SK-N-SH (cell line): ENCODE measurements around the gene AHDC1. TPM values are rescaled to one million over a fixed set of nuclear protein-coding genes. Genes with fewer than 3 reads are reported as not detected.

ENCODE experiments used
- CTCF ChIA-PET: fragments of 300-600, 350-600 bp; formaldehyde crosslinking; extraction: SDS; loops from one replicate; lab custom pipeline; 2021; lab: Yijun Ruan, JAX
- POLR2A ChIA-PET: fragments of 350-600 bp; sonication (Branson Sonifier 250); formaldehyde crosslinking; extraction: SDS; loops from one replicate; lab custom pipeline; 2020; ENCODE audit warnings: antibody characterized with exemption, inconsistent platforms; lab: Yijun Ruan, JAX
- DNase-seq: peaks from one replicate; pipeline ENCODE4 v3.0.0; 2012
- H2AFZ ChIP-seq: fragments of 200-600 bp; sonication (generic); 2 replicates; pipeline ENCODE4 v1.8.1; 2016; ENCODE audit warnings: antibody characterized with exemption, mild to moderate bottlenecking, low read depth
- H3F3A ChIP-seq: fragments of 200-600 bp; sonication (generic); replicated peaks from 2 replicates; pipeline ENCODE3; 2016; ENCODE audit warnings: antibody characterized with exemption, mild to moderate bottlenecking; ENCODE audit not compliant: insufficient read depth
- H3K27ac ChIP-seq, 2 experiments: fragments of 200-500 bp in 1 of 2; fragments of 200-600 bp in 1 of 2; sonication (Bioruptor generic) in 1 of 2; sonication (generic), shearing (Covaris generic) in 1 of 2; 2 replicates each; pipeline versions ENCODE4 v1.5.1 to v1.6.1; 2014 to 2016; ENCODE audit warnings: low read depth in 2 of 2, inconsistent platforms in 1 of 2, low read length in 1 of 2, mild to moderate bottlenecking in 1 of 2, mixed read lengths in 1 of 2
- H3K27me3 ChIP-seq: fragments of 200-600 bp; sonication (generic), shearing (Covaris generic); 2 replicates; pipeline ENCODE4 v1.6.1; 2016; ENCODE audit warnings: mixed run types; ENCODE audit not compliant: insufficient read depth
- H3K36me3 ChIP-seq, 2 experiments: fragments of 200-500 bp in 1 of 2; fragments of 200-600 bp in 1 of 2; sonication (Bioruptor generic) in 1 of 2; sonication (generic) in 1 of 2; replicated peaks in 1 of 2; 2 replicates each; pipeline versions ENCODE3 to v1.5.1; 2014 to 2016; ENCODE audit warnings: low read length in 1 of 2, mild to moderate bottlenecking in 1 of 2; ENCODE audit not compliant: insufficient read depth in 2 of 2, control insufficient read depth in 1 of 2
- H3K4me1 ChIP-seq, 2 experiments: fragments of 200-500 bp in 1 of 2; fragments of 200-600 bp in 1 of 2; sonication (Bioruptor generic) in 1 of 2; sonication (generic), shearing (Covaris generic) in 1 of 2; 2 replicates each; pipeline versions ENCODE4 v1.5.1 to v1.6.1; 2014 to 2016; ENCODE audit warnings: low read depth in 1 of 2, low read length in 1 of 2, mixed run types in 1 of 2; ENCODE audit not compliant: insufficient read depth in 2 of 2, control insufficient read depth in 1 of 2
- H3K4me2 ChIP-seq: fragments of 200-600 bp; sonication (generic), shearing (Covaris generic); 2 replicates; pipeline ENCODE4 v1.6.1; 2017; ENCODE audit warnings: mixed run types
- H3K4me3 ChIP-seq, 2 experiments: fragments of 200-500 bp in 1 of 2; fragments of 200-600 bp in 1 of 2; sonication (Bioruptor generic) in 1 of 2; sonication (generic), shearing (Covaris generic) in 1 of 2; 2 replicates each; pipeline versions ENCODE4 v1.5.1 to v1.8.1; 2014 to 2016; ENCODE audit warnings: low read depth in 2 of 2, inconsistent platforms in 1 of 2, low read length in 1 of 2, mild to moderate bottlenecking in 1 of 2, mixed read lengths in 1 of 2, moderate library complexity in 1 of 2
- H3K79me2 ChIP-seq: fragments of 200-600 bp; sonication (generic); 2 replicates; pipeline ENCODE4 v1.8.1; 2017; ENCODE audit warnings: mild to moderate bottlenecking; ENCODE audit not compliant: insufficient read depth
- H3K9ac ChIP-seq: fragments of 200-600 bp; sonication (generic); 2 replicates; pipeline ENCODE4 v1.6.1; 2017; ENCODE audit warnings: mixed run types
- H3K9me2 ChIP-seq: fragments of 200-600 bp; sonication (generic); 2 replicates; pipeline ENCODE4 v1.6.1; 2017; ENCODE audit warnings: mixed run types
- H3K9me3 ChIP-seq: fragments of 200-600 bp; sonication (generic); 2 replicates; pipeline ENCODE4 v1.6.1; 2017; ENCODE audit warnings: mixed run types, mild to moderate bottlenecking, moderate library complexity
- H4K20me1 ChIP-seq: fragments of 200-600 bp; sonication (generic); 2 replicates; pipeline ENCODE4 v1.6.1; 2017; ENCODE audit warnings: mild to moderate bottlenecking, mixed run types; ENCODE audit not compliant: insufficient read depth
- CHD2 ChIP-seq: fragments of 150-350 bp; IDR thresholded peaks from 2 replicates; pipeline ENCODE4 v1.6.1; 2018; ENCODE audit warnings: low read length; ENCODE audit not compliant: partially characterized antibody
- ELF1 ChIP-seq: IDR thresholded peaks from 2 replicates; pipeline ENCODE4 v1.4.0; 2012
- EP300 ChIP-seq, 2 experiments: IDR thresholded peaks; 2 replicates each; pipeline versions ENCODE4 v1.4.0 to v1.6.1; 2012; ENCODE audit warnings: borderline replicate concordance in 1 of 2, low read depth in 1 of 2, low read length in 1 of 2
- EZH2phosphoT487 ChIP-seq: fragments of 200-600 bp; sonication (generic); IDR thresholded peaks from 2 replicates; pipeline ENCODE4 v1.6.1; 2017; ENCODE audit warnings: low read depth, mixed run types, mild to moderate bottlenecking, antibody characterized with exemption, moderate library complexity, borderline replicate concordance
- FOSL2 ChIP-seq: IDR thresholded peaks from 2 replicates; pipeline ENCODE4 v1.4.0; 2012; ENCODE audit warnings: low read depth, mild to moderate bottlenecking, moderate library complexity, borderline replicate concordance
- FOXJ3 ChIP-seq: sonication (generic); formaldehyde crosslinking; IDR thresholded peaks from 2 replicates; pipeline ENCODE4 v1.5.1; 2020; ENCODE audit warnings: mild to moderate bottlenecking, missing genetic modification reagents
- GABPA ChIP-seq: IDR thresholded peaks from 2 replicates; pipeline ENCODE4 v1.4.0; 2012; ENCODE audit warnings: low read depth, mild to moderate bottlenecking
- GATA2 ChIP-seq: sonication (generic); formaldehyde crosslinking; IDR thresholded peaks from 2 replicates; pipeline ENCODE4 v1.5.0; 2020; ENCODE audit warnings: mild to moderate bottlenecking, missing genetic modification reagents
- MEF2A ChIP-seq: IDR thresholded peaks from 2 replicates; pipeline ENCODE4 v1.4.0; 2012; ENCODE audit warnings: low read depth, borderline replicate concordance
- MXI1 ChIP-seq: IDR thresholded peaks from 2 replicates; pipeline ENCODE4 v1.6.1; 2012; ENCODE audit warnings: mild to moderate bottlenecking, low read depth, low read length, improper control_type of control experiment
- POLR2AphosphoS5 ChIP-seq: IDR thresholded peaks from 2 replicates; pipeline ENCODE4 v1.6.1; 2012; ENCODE audit warnings: low read depth, low read length
- RAD21 ChIP-seq: IDR thresholded peaks from 2 replicates; pipeline ENCODE4 v1.6.1; 2012; ENCODE audit warnings: mild to moderate bottlenecking, low read length
- RFX5 ChIP-seq: IDR thresholded peaks from 2 replicates; pipeline ENCODE4 v1.6.1; 2012; ENCODE audit warnings: mild to moderate bottlenecking, improper control_type of control experiment, low read length
- RXRA ChIP-seq: IDR thresholded peaks from 2 replicates; pipeline ENCODE4 v1.4.0; 2012; ENCODE audit warnings: low read depth, mild to moderate bottlenecking, borderline replicate concordance
- TAF1 ChIP-seq: IDR thresholded peaks from 2 replicates; pipeline ENCODE4 v1.6.1; 2012; ENCODE audit warnings: low read depth, mild to moderate bottlenecking, low read length, moderate library complexity, borderline replicate concordance
- TEAD4 ChIP-seq: IDR thresholded peaks from 2 replicates; pipeline ENCODE4 v1.4.0; 2012; ENCODE audit warnings: mild to moderate bottlenecking, borderline replicate concordance; ENCODE audit not compliant: insufficient read depth
- WGBS: methylation state at CpG from one replicate; pipeline ENCODE4 v1.1.6; 2017; ENCODE audit warnings: low lambda C conversion rate; 5-methylcytosine and 5-hydroxymethylcytosine counted together
- polyA plus RNA-seq, 3 experiments: library from polyadenylated mRNA; depleted of rRNA; stranded (reverse); fragments of >200 nt; gene quantifications; 2 replicates each; pipeline ENCODE4 v1.2.3, GENCODE V29; 2012
- TF ChIP-seq, protein P1 (sequence below): fragments of 150-350 bp; IDR thresholded peaks from 2 replicates; pipeline ENCODE4 v1.6.1; 2016; ENCODE audit warnings: mild to moderate bottlenecking, low read depth, low read length
- TF ChIP-seq, protein P2 (sequence below): IDR thresholded peaks from 2 replicates; pipeline ENCODE4 v1.4.0; 2012; ENCODE audit warnings: low read depth, borderline replicate concordance

The AHDC1 gene
- polyA plus RNA-seq, 1 of the 3 experiments (the other 2 are of a cell fraction) = 8.5 TPM

DNA sequence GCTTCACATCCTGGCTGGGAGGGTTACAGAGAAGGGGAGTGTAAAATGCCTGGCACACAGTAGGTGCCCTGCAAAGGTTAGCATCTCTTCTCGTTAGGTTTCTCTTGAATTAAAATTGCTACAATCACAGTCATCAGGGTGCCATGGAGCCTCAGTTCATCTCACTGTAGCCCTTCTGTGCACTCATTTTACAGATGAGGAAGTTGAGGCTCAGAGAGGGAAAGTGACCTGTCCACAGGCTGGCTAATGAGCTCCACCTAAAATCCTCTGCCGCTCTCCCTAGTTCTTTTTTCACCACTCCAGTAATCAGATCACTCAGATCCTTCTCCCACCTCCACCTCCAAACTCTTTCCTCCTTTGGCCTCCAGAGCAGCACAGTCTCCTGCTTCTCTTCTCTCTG is 13.5 kb upstream of the AHDC1 start:
- H3K27ac ChIP-seq = no peak overlapping the region
- DNase-seq = no peak
- 81% methylated on average over 2 of the region's 2 CpGs for WGBS
- peaks cover 4 to 9% of the 10 kb centered on the region in 2 experiments; a peak in 1 of 4 replicates for H3K4me1 ChIP-seq
- POLR2A ChIA-PET = no interaction called here
- no peak for TF ChIP-seq ELF1
- TF ChIP-seq, protein P1, sequence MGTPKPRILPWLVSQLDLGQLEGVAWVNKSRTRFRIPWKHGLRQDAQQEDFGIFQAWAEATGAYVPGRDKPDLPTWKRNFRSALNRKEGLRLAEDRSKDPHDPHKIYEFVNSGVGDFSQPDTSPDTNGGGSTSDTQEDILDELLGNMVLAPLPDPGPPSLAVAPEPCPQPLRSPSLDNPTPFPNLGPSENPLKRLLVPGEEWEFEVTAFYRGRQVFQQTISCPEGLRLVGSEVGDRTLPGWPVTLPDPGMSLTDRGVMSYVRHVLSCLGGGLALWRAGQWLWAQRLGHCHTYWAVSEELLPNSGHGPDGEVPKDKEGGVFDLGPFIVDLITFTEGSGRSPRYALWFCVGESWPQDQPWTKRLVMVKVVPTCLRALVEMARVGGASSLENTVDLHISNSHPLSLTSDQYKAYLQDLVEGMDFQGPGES = no peak
- no peak for TF ChIP-seq EZH2phosphoT487
- no peak for TF ChIP-seq RXRA
- TF ChIP-seq FOSL2 = no peak
- TF ChIP-seq POLR2AphosphoS5 = no peak
- no peak for TF ChIP-seq MEF2A
- no peak for TF ChIP-seq TAF1
- TF ChIP-seq, protein P2, sequence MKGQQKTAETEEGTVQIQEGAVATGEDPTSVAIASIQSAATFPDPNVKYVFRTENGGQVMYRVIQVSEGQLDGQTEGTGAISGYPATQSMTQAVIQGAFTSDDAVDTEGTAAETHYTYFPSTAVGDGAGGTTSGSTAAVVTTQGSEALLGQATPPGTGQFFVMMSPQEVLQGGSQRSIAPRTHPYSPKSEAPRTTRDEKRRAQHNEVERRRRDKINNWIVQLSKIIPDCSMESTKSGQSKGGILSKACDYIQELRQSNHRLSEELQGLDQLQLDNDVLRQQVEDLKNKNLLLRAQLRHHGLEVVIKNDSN = no peak
- no peak for TF ChIP-seq GATA2 (CRISPR knock-in tag)
- no peak for TF ChIP-seq GABPA
- TF ChIP-seq EP300 (IDR thresholded peaks at IDR 0.05; ENCODE audit: borderline replicate concordance in 1 of 2, low read depth in 1 of 2, low read length in 1 of 2) = no peak
- no peak for TF ChIP-seq RFX5
- no peaks in the 10 kb centered on the region for H4K20me1 ChIP-seq
- H3K9me3 ChIP-seq = no peaks in the 10 kb centered on the region
- no peaks in the 10 kb centered on the region for H3K36me3 ChIP-seq
- H2AFZ ChIP-seq = no peak overlapping the region
- no peak overlapping the region for H3K4me3 ChIP-seq
- no peaks in the 10 kb centered on the region for H3F3A ChIP-seq
- no peak overlapping the region for H3K4me2 ChIP-seq
- H3K9ac ChIP-seq = no peak overlapping the region
- H3K79me2 ChIP-seq = no peaks in the 10 kb centered on the region
- no peaks in the 10 kb centered on the region for H3K9me2 ChIP-seq
- H3K27me3 ChIP-seq = no peaks in the 10 kb centered on the region
- CTCF ChIA-PET = interaction anchor here (1.1 to 22.9 kb wide), 4 partner anchors 11 to 222 kb away, joined by 3 to 526 read pairs (median 36); partner anchors contain the start of genes AHDC1 and IFI6

DNA sequence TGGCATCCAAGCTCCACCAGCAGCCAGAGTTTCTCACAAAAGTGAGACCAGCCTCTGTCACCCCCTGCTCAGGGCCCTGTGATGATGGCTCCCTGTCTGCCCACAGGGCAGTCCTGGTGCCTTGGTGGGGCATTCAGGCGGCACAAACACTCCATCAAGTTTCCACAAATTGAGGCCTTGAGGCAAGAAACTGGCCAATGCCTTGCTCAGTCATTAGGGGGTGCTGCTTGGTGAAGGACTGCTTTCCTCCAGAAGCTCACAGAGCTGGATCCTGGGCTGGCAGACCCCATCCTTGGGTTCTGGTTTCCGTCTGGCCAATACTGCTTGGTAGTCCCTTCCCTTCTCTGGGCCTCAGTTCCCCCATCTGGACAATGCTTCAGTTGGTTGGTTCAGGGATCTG is 12.5 kb upstream of the AHDC1 start:
- ChIA-PET CTCF (interaction anchor here (1.2 to 27.7 kb wide), 5 partner anchors 9 to 221 kb away, joined by 3 to 603 read pairs (median 67); partner anchors contain the start of genes AHDC1 and IFI6), POLR2A (no interaction called here)
- Histone ChIP-seq H3K9ac (no peak overlapping the region), H3K79me2 (no peaks in the 10 kb centered on the region), H3K4me1 (peaks cover under 1 to 7% of the 10 kb centered on the region in 2 experiments; a peak in 1 of 4 replicates), H3K4me2 (no peak overlapping the region), H3K36me3 (no peaks in the 10 kb centered on the region), H3K27me3 (no peaks in the 10 kb centered on the region), H2AFZ (no peak overlapping the region), H4K20me1 (no peaks in the 10 kb centered on the region), H3K27ac (no peak overlapping the region)
- no peak for DNase-seq
- 100% methylated on average over 2 of the region's 2 CpGs for WGBS
- TF ChIP-seq TEAD4 (no peak), MXI1 (no peak), RAD21 (no peak), FOXJ3 (no peak), CHD2 (no peak), GABPA (no peak), ELF1 (no peak)
- TF ChIP-seq, protein P1 = no peak
- TF ChIP-seq, all 33 proteins: peak for 0
- no peaks in the 10 kb centered on the region for H3F3A ChIP-seq
- H3K9me2 ChIP-seq = no peaks in the 10 kb centered on the region
- no peak overlapping the region for H3K4me3 ChIP-seq
- no peaks in the 10 kb centered on the region for H3K9me3 ChIP-seq
